B cell (primary cell): ENCODE results near the gene WWP2. TPM values are rescaled to one million over a fixed set of nuclear protein-coding genes. Genes with fewer than 3 reads are reported as not detected.
A peak's percentile ranks its signal among the peaks of the same experiment; 100 is the strongest.
"Not testable (repeated sequence)": the region's sequence is repeated elsewhere in the genome, so short reads cannot be mapped to it uniquely, and the experiment has no call there.

ENCODE experiments used
- ATAC-seq: fragments of 200-7000 bp; cut with Tn5 transposase; one replicate; pipeline ENCODE4 v1.10.0; 2021; ENCODE audit warnings: low read depth, mild to moderate bottlenecking, moderate number of reproducible peaks, moderate library complexity
- CTCF ChIA-PET: fragments of 350-600 bp; sonication (Branson Sonifier 250); formaldehyde crosslinking; loops from one replicate; lab custom pipeline; 2021; ENCODE audit warnings: antibody characterized with exemption, inconsistent platforms; lab: Charles Lee
- POLR2A ChIA-PET: fragments of 350-600 bp; sonication (Branson Sonifier 250); formaldehyde crosslinking; loops from one replicate; lab custom pipeline; 2021; ENCODE audit warnings: antibody characterized with exemption; lab: Charles Lee
- DNase-seq: peaks from one replicate; pipeline ENCODE4 v3.0.0; 2013
- H2AFZ ChIP-seq: 2 replicates; pipeline ENCODE4 v1.6.1; 2012; ENCODE audit warnings: mild to moderate bottlenecking, low read depth, low read length; ENCODE audit not compliant: insufficient read depth, poor library complexity, severe bottlenecking
- H3K27ac ChIP-seq, 2 donors: 1 replicate in 1 of 2; 2 replicates in 1 of 2; pipeline ENCODE4 v1.5.1; 2012 to 2013; ENCODE audit warnings: low read length in 2 of 2, mild to moderate bottlenecking in 2 of 2, moderate library complexity in 1 of 2
- H3K27me3 ChIP-seq, 4 experiments: fragments of 200-600 bp in 1 of 4; sonication (generic) in 1 of 4; replicated peaks in 1 of 4; 1 replicate in 2 of 4; 2 replicates in 2 of 4; pipeline versions ENCODE4 v1.6.1 to v1.7.0; 2013 to 2016; ENCODE audit warnings: low read length in 3 of 4, mild to moderate bottlenecking in 2 of 4, mixed read lengths in 1 of 4, moderate library complexity in 1 of 4; ENCODE audit not compliant: insufficient read depth in 4 of 4, control insufficient read depth in 3 of 4; ENCODE audit errors: control extremely low read depth in 1 of 4
- H3K36me3 ChIP-seq, 2 experiments: replicated peaks in 1 of 2; 1 replicate in 1 of 2; 2 replicates in 1 of 2; pipeline versions ENCODE4 v1.6.1 to v1.7.1; 2013; ENCODE audit warnings: low read length in 1 of 2; ENCODE audit not compliant: insufficient read depth in 2 of 2, control insufficient read depth in 1 of 2; ENCODE audit errors: control extremely low read depth in 1 of 2, extremely low read depth in 1 of 2
- H3K4me1 ChIP-seq, 2 donors: fragments of 200-600 bp in 1 of 2; sonication (generic) in 1 of 2; 1 replicate in 1 of 2; 2 replicates in 1 of 2; pipeline versions ENCODE4 v1.5.1 to v1.6.1; 2013 to 2017; ENCODE audit warnings: low read length in 2 of 2; ENCODE audit not compliant: control insufficient read depth in 2 of 2, insufficient read depth in 2 of 2
- H3K4me2 ChIP-seq: replicated peaks from 2 replicates; pipeline ENCODE3; 2012; ENCODE audit warnings: mild to moderate bottlenecking, low read depth, low read length; ENCODE audit not compliant: poor library complexity, severe bottlenecking
- H3K4me3 ChIP-seq, 5 experiments: fragments of 200-600 bp in 1 of 5; sonication (generic) in 1 of 5; 1 replicate in 3 of 5; 2 replicates in 2 of 5; pipeline versions ENCODE4 v1.5.1 to v1.7.0; 2011 to 2016; ENCODE audit warnings: low read length in 4 of 5, mild to moderate bottlenecking in 4 of 5, low read depth in 2 of 5, control low read depth in 1 of 5, moderate library complexity in 1 of 5; ENCODE audit not compliant: insufficient read depth in 1 of 5; ENCODE audit errors: control extremely low read depth in 1 of 5, extremely low read depth in 1 of 5
- H3K79me2 ChIP-seq: fragments of 200-600 bp; sonication (generic); one replicate; pipeline ENCODE4 v1.6.0; 2016; ENCODE audit warnings: low read length; ENCODE audit not compliant: control insufficient read depth, insufficient read depth
- H3K9ac ChIP-seq: fragments of 200-600 bp; sonication (generic); 2 replicates; pipeline ENCODE4 v1.6.1; 2017; ENCODE audit warnings: mild to moderate bottlenecking, low read length, moderate library complexity
- H3K9me3 ChIP-seq, 3 donors: one replicate each; pipeline versions ENCODE4 v1.6.1 to v1.7.1; 2013; ENCODE audit warnings: low read length in 2 of 3; ENCODE audit not compliant: control insufficient read depth in 2 of 3, insufficient read depth in 1 of 3; ENCODE audit errors: control extremely low read depth in 1 of 3
- H4K20me1 ChIP-seq: 2 replicates; pipeline ENCODE4 v1.6.0; 2012; ENCODE audit warnings: mild to moderate bottlenecking, low read length; ENCODE audit not compliant: insufficient read depth, control insufficient read depth, poor library complexity, severe bottlenecking
- H3K27ac Mint-ChIP-seq: one replicate; pipeline ENCODE4 v1.8.0; 2021; ENCODE audit warnings: mixed read lengths
- H3K27me3 Mint-ChIP-seq: one replicate; pipeline ENCODE4 v1.8.0; 2021; ENCODE audit warnings: mixed read lengths
- H3K4me1 Mint-ChIP-seq: one replicate; pipeline ENCODE4 v1.8.0; 2021; ENCODE audit warnings: mixed read lengths
- H3K4me3 Mint-ChIP-seq: one replicate; pipeline ENCODE4 v1.8.0; 2021; ENCODE audit warnings: mixed read lengths
- H3K9me3 Mint-ChIP-seq: one replicate; pipeline ENCODE4 v1.8.0; 2022; ENCODE audit warnings: mixed read lengths; ENCODE audit not compliant: insufficient read depth
- CTCF ChIP-seq: fragments of 200-600 bp; IDR thresholded peaks from one replicate; pipeline ENCODE4 v1.8.0; 2022; ENCODE audit warnings: antibody characterized with exemption, mild to moderate bottlenecking
- EZH2 ChIP-seq: IDR thresholded peaks from 2 replicates; pipeline ENCODE4 v1.6.1; 2012; ENCODE audit warnings: borderline replicate concordance, low read depth, mild to moderate bottlenecking, moderate library complexity, low read length; ENCODE audit not compliant: insufficient read depth, poor library complexity, severe bottlenecking
- WGBS: methylation state at CpG from one replicate; pipeline ENCODE4 v1.1.5; 2013; ENCODE audit warnings: missing lambda C conversion rate; ENCODE audit not compliant: insufficient coverage; 5-methylcytosine and 5-hydroxymethylcytosine counted together
- intact Hi-C: fragments of 100-400 bp; cut with micrococcal nuclease; formaldehyde crosslinking; loops from one replicate; pipeline ENCODE4 v1.10.0; 2022
- polyA plus RNA-seq: library from polyadenylated mRNA; depleted of rRNA; stranded (reverse); fragments of >200 nt; gene quantifications from 2 replicates; pipeline ENCODE4 v1.2.3, GENCODE V29; 2012
- total RNA-seq, 2 donors: library from RNA; stranded (reverse); fragments of 120-200 nt in 1 of 2; gene quantifications; 1 replicate in 1 of 2; 2 replicates in 1 of 2; pipeline versions ENCODE4 v1.2.3 to v1.2.4, GENCODE V29; 2013 to 2022

WWP2 gene
- total and polyA plus RNA-seq, 2 donors (not counting 1 experiment from before 2014, with no cell fraction given) = 33.4 to 105 TPM

GRCh38 chr16:69756705-69757104 lies 5.4 kb upstream of the WWP2 start:
- intact Hi-C loops = no loop called here
- TF ChIP-seq CTCF (no peak), EZH2 (no peak)
- peaks cover 23% of the 10 kb centered on the region for H3K4me1 Mint-ChIP-seq
- H3K27ac Mint-ChIP-seq = no peak overlapping the region
- CTCF ChIA-PET = interaction anchor here (2.7 kb wide), 1 partner anchor 47 kb away, joined by 11 read pairs; no protein-coding TSS in a partner anchor
- no peak overlapping the region for H2AFZ ChIP-seq
- H4K20me1 ChIP-seq = no peaks in the 10 kb centered on the region
- H3K9me3 Mint-ChIP-seq = no peaks in the 10 kb centered on the region
- POLR2A ChIA-PET = no interaction called here
- 94% methylated on average over 10 of the region's 10 CpGs for WGBS
- H3K9me3 ChIP-seq = no peaks in the 10 kb centered on the region
- H3K4me2 ChIP-seq = no peak overlapping the region
- H3K4me3 Mint-ChIP-seq = peak overlapping the region; percentile 50
- H3K27ac ChIP-seq = no peak overlapping the region
- H3K4me3 ChIP-seq = no peak overlapping the region
- peaks cover 14 to 26% of the 10 kb centered on the region in 2 donors for H3K4me1 ChIP-seq
- H3K27me3 ChIP-seq = no peaks in the 10 kb centered on the region
- ATAC-seq = no peak
- H3K36me3 ChIP-seq = no peaks in the 10 kb centered on the region
- H3K79me2 ChIP-seq = peaks cover 63% of the 10 kb centered on the region
- H3K27me3 Mint-ChIP-seq = no peaks in the 10 kb centered on the region
- DNase-seq = no peak
- no peak overlapping the region for H3K9ac ChIP-seq

- H3K4me3 Mint-ChIP-seq, H3K27ac Mint-ChIP-seq, ATAC-seq, intact Hi-C loops, H2AFZ ChIP-seq, H3K9me3 Mint-ChIP-seq, H3K27me3 Mint-ChIP-seq, H3K9me3 ChIP-seq, DNase-seq, H3K27me3 ChIP-seq, H3K4me2 ChIP-seq, H4K20me1 ChIP-seq, H3K4me3 ChIP-seq, H3K27ac ChIP-seq, H3K9ac ChIP-seq, H3K36me3 ChIP-seq, POLR2A ChIA-PET: not testable (repeated sequence)
- Histone ChIP-seq H3K79me2 (peaks cover 60% of the 10 kb centered on the region), H3K4me1 (peaks cover 16 to 30% of the 10 kb centered on the region in 2 donors)
- WGBS = 76% methylated on average over 4 of the region's 13 CpGs
- peaks cover 23% of the 10 kb centered on the region for H3K4me1 Mint-ChIP-seq
- CTCF ChIA-PET = interaction anchor here (2.7 kb wide), 1 partner anchor 47 kb away, joined by 11 read pairs; no protein-coding TSS in a partner anchor
These were observed 4.8 kb upstream of the WWP2 start for GRCh38 chr16:69757375-69757774.
